B cell (primary cell): ENCODE results near the gene STMN1. TPM values are rescaled to one million over a fixed set of nuclear protein-coding genes. Genes with fewer than 3 reads are reported as not detected.

Source experiments
- ATAC-seq: fragments of 200-7000 bp; cut with Tn5 transposase; one replicate; pipeline ENCODE4 v1.10.0; 2021; ENCODE audit warnings: low read depth, mild to moderate bottlenecking, moderate number of reproducible peaks, moderate library complexity
- CTCF ChIA-PET: fragments of 350-600 bp; sonication (Branson Sonifier 250); formaldehyde crosslinking; loops from one replicate; lab custom pipeline; 2021; ENCODE audit warnings: antibody characterized with exemption, inconsistent platforms; lab: Charles Lee
- POLR2A ChIA-PET: fragments of 350-600 bp; sonication (Branson Sonifier 250); formaldehyde crosslinking; loops from one replicate; lab custom pipeline; 2021; ENCODE audit warnings: antibody characterized with exemption; lab: Charles Lee
- DNase-seq: peaks from one replicate; pipeline ENCODE4 v3.0.0; 2013
- H2AFZ ChIP-seq: 2 replicates; pipeline ENCODE4 v1.6.1; 2012; ENCODE audit warnings: mild to moderate bottlenecking, low read depth, low read length; ENCODE audit not compliant: insufficient read depth, poor library complexity, severe bottlenecking
- H3K27ac ChIP-seq, 2 donors: 1 replicate in 1 of 2; 2 replicates in 1 of 2; pipeline ENCODE4 v1.5.1; 2012 to 2013; ENCODE audit warnings: low read length in 2 of 2, mild to moderate bottlenecking in 2 of 2, moderate library complexity in 1 of 2
- H3K27me3 ChIP-seq, 4 experiments: fragments of 200-600 bp in 1 of 4; sonication (generic) in 1 of 4; replicated peaks in 1 of 4; 1 replicate in 2 of 4; 2 replicates in 2 of 4; pipeline versions ENCODE4 v1.6.1 to v1.7.0; 2013 to 2016; ENCODE audit warnings: low read length in 3 of 4, mild to moderate bottlenecking in 2 of 4, mixed read lengths in 1 of 4, moderate library complexity in 1 of 4; ENCODE audit not compliant: insufficient read depth in 4 of 4, control insufficient read depth in 3 of 4; ENCODE audit errors: control extremely low read depth in 1 of 4
- H3K36me3 ChIP-seq, 2 experiments: replicated peaks in 1 of 2; 1 replicate in 1 of 2; 2 replicates in 1 of 2; pipeline versions ENCODE4 v1.6.1 to v1.7.1; 2013; ENCODE audit warnings: low read length in 1 of 2; ENCODE audit not compliant: insufficient read depth in 2 of 2, control insufficient read depth in 1 of 2; ENCODE audit errors: control extremely low read depth in 1 of 2, extremely low read depth in 1 of 2
- H3K4me1 ChIP-seq, 2 donors: fragments of 200-600 bp in 1 of 2; sonication (generic) in 1 of 2; 1 replicate in 1 of 2; 2 replicates in 1 of 2; pipeline versions ENCODE4 v1.5.1 to v1.6.1; 2013 to 2017; ENCODE audit warnings: low read length in 2 of 2; ENCODE audit not compliant: control insufficient read depth in 2 of 2, insufficient read depth in 2 of 2
- H3K4me2 ChIP-seq: replicated peaks from 2 replicates; pipeline ENCODE3; 2012; ENCODE audit warnings: mild to moderate bottlenecking, low read depth, low read length; ENCODE audit not compliant: poor library complexity, severe bottlenecking
- H3K4me3 ChIP-seq, 5 experiments: fragments of 200-600 bp in 1 of 5; sonication (generic) in 1 of 5; 1 replicate in 3 of 5; 2 replicates in 2 of 5; pipeline versions ENCODE4 v1.5.1 to v1.7.0; 2011 to 2016; ENCODE audit warnings: low read length in 4 of 5, mild to moderate bottlenecking in 4 of 5, low read depth in 2 of 5, control low read depth in 1 of 5, moderate library complexity in 1 of 5; ENCODE audit not compliant: insufficient read depth in 1 of 5; ENCODE audit errors: control extremely low read depth in 1 of 5, extremely low read depth in 1 of 5
- H3K79me2 ChIP-seq: fragments of 200-600 bp; sonication (generic); one replicate; pipeline ENCODE4 v1.6.0; 2016; ENCODE audit warnings: low read length; ENCODE audit not compliant: control insufficient read depth, insufficient read depth
- H3K9ac ChIP-seq: fragments of 200-600 bp; sonication (generic); 2 replicates; pipeline ENCODE4 v1.6.1; 2017; ENCODE audit warnings: mild to moderate bottlenecking, low read length, moderate library complexity
- H3K9me3 ChIP-seq, 3 donors: one replicate each; pipeline versions ENCODE4 v1.6.1 to v1.7.1; 2013; ENCODE audit warnings: low read length in 2 of 3; ENCODE audit not compliant: control insufficient read depth in 2 of 3, insufficient read depth in 1 of 3; ENCODE audit errors: control extremely low read depth in 1 of 3
- H4K20me1 ChIP-seq: 2 replicates; pipeline ENCODE4 v1.6.0; 2012; ENCODE audit warnings: mild to moderate bottlenecking, low read length; ENCODE audit not compliant: insufficient read depth, control insufficient read depth, poor library complexity, severe bottlenecking
- H3K27ac Mint-ChIP-seq: one replicate; pipeline ENCODE4 v1.8.0; 2021; ENCODE audit warnings: mixed read lengths
- H3K27me3 Mint-ChIP-seq: one replicate; pipeline ENCODE4 v1.8.0; 2021; ENCODE audit warnings: mixed read lengths
- H3K4me1 Mint-ChIP-seq: one replicate; pipeline ENCODE4 v1.8.0; 2021; ENCODE audit warnings: mixed read lengths
- H3K4me3 Mint-ChIP-seq: one replicate; pipeline ENCODE4 v1.8.0; 2021; ENCODE audit warnings: mixed read lengths
- H3K9me3 Mint-ChIP-seq: one replicate; pipeline ENCODE4 v1.8.0; 2022; ENCODE audit warnings: mixed read lengths; ENCODE audit not compliant: insufficient read depth
- CTCF ChIP-seq: fragments of 200-600 bp; IDR thresholded peaks from one replicate; pipeline ENCODE4 v1.8.0; 2022; ENCODE audit warnings: antibody characterized with exemption, mild to moderate bottlenecking
- EZH2 ChIP-seq: IDR thresholded peaks from 2 replicates; pipeline ENCODE4 v1.6.1; 2012; ENCODE audit warnings: borderline replicate concordance, low read depth, mild to moderate bottlenecking, moderate library complexity, low read length; ENCODE audit not compliant: insufficient read depth, poor library complexity, severe bottlenecking
- WGBS: methylation state at CpG from one replicate; pipeline ENCODE4 v1.1.5; 2013; ENCODE audit warnings: missing lambda C conversion rate; ENCODE audit not compliant: insufficient coverage; 5-methylcytosine and 5-hydroxymethylcytosine counted together
- intact Hi-C: fragments of 100-400 bp; cut with micrococcal nuclease; formaldehyde crosslinking; loops from one replicate; pipeline ENCODE4 v1.10.0; 2022
- polyA plus RNA-seq: library from polyadenylated mRNA; depleted of rRNA; stranded (reverse); fragments of >200 nt; gene quantifications from 2 replicates; pipeline ENCODE4 v1.2.3, GENCODE V29; 2012
- total RNA-seq, 2 donors: library from RNA; stranded (reverse); fragments of 120-200 nt in 1 of 2; gene quantifications; 1 replicate in 1 of 2; 2 replicates in 1 of 2; pipeline versions ENCODE4 v1.2.3 to v1.2.4, GENCODE V29; 2013 to 2022

Gene STMN1
- total and polyA plus RNA-seq, 2 donors (not counting 1 experiment from before 2014, with no cell fraction given), result 9.9 to 48.0 TPM

- no peak for TF ChIP-seq CTCF
- no peak for TF ChIP-seq EZH2
- H3K4me3 Mint-ChIP-seq, result no peak overlapping the region
- CTCF ChIA-PET, result interaction anchor here (0.6 kb wide), 1 partner anchor 98 kb away, joined by 4 read pairs; no protein-coding TSS in a partner anchor
These were observed 27.5 kb downstream of the STMN1 start for GRCh38 chr1:25878690-25879089.

GRCh38 chr1:25877155-25877554 lies 29.1 kb downstream of the STMN1 start:
- no peak overlapping the region for H3K4me3 ChIP-seq
- CTCF ChIA-PET, result no interaction called here
- POLR2A ChIA-PET, result interaction anchor here (0.5 kb wide), 1 partner anchor 8 kb away, joined by 7 read pairs; no protein-coding TSS in a partner anchor
- Mint-ChIP-seq H3K27ac (no peak overlapping the region), H3K27me3 (no peaks in the 10 kb centered on the region), H3K9me3 (no peaks in the 10 kb centered on the region), H3K4me3 (no peak overlapping the region), H3K4me1 (peaks cover 19% of the 10 kb centered on the region)
- TF ChIP-seq EZH2 (no peak), CTCF (no peak)
- H3K27me3 ChIP-seq, result no peaks in the 10 kb centered on the region
- H3K4me1 ChIP-seq, result peaks cover 20 to 33% of the 10 kb centered on the region in 2 donors
- H3K9ac ChIP-seq, result no peak overlapping the region
- no peak overlapping the region for H3K27ac ChIP-seq
- DNase-seq (no peak), ATAC-seq (no peak)
- H4K20me1 ChIP-seq, result no peaks in the 10 kb centered on the region
- WGBS, result no CpG with 5 or more reads among the region's 2 CpGs
- H3K79me2 ChIP-seq, result no peaks in the 10 kb centered on the region
- H3K36me3 ChIP-seq, result no peaks in the 10 kb centered on the region
- H3K9me3 ChIP-seq, result no peaks in the 10 kb centered on the region
- intact Hi-C loops, result no loop called here
- no peak overlapping the region for H3K4me2 ChIP-seq
- no peak overlapping the region for H2AFZ ChIP-seq

More at GRCh38 chr1:25878690-25879089, 27.5 kb downstream of the STMN1 start:
- Histone ChIP-seq H3K36me3 (no peaks in the 10 kb centered on the region), H3K9ac (no peak overlapping the region), H3K4me2 (no peak overlapping the region), H3K4me3 (no peak overlapping the region), H4K20me1 (no peaks in the 10 kb centered on the region), H3K79me2 (no peaks in the 10 kb centered on the region), H2AFZ (no peak overlapping the region), H3K9me3 (no peaks in the 10 kb centered on the region), H3K27me3 (no peaks in the 10 kb centered on the region), H3K4me1 (peaks cover 10 to 18% of the 10 kb centered on the region in 2 donors), H3K27ac (no peak overlapping the region)
- POLR2A ChIA-PET, result interaction anchor here (0.6 kb wide), 1 partner anchor 1188 kb away, joined by 3 read pairs; no protein-coding TSS in a partner anchor
- Mint-ChIP-seq H3K9me3 (no peaks in the 10 kb centered on the region), H3K27ac (no peak overlapping the region), H3K4me1 (peaks cover 9% of the 10 kb centered on the region), H3K27me3 (no peaks in the 10 kb centered on the region)
- no peak for ATAC-seq
- intact Hi-C loops, result no loop called here
- DNase-seq, result no peak
- 100% methylated on average over 1 of the region's 5 CpGs for WGBS
